ENCODE results near the gene LAMB2. TPM values are rescaled to one million over a fixed set of nuclear protein-coding genes. Genes with fewer than 3 reads are reported as not detected.

The LAMB2 gene
- total RNA-seq, 1 donor from 2014 or later, result 645 TPM

GRCh38 chr3:49161808-49162530 is 29.1 kb upstream of the LAMB2 start:
- no peak for DNase-seq (ENCODE audit: low read depth)

GRCh38 chr3:49161197-49161596 is 28.3 kb upstream of the LAMB2 start:
- no peak for DNase-seq (ENCODE audit: low read depth)

GRCh38 chr3:49158792-49159191 is 25.9 kb upstream of the LAMB2 start:
- DNase-seq (ENCODE audit: low read depth), result peak; percentile 81

- DNase-seq (ENCODE audit: low read depth), result no peak
These were observed 25.4 kb upstream of the LAMB2 start for GRCh38 chr3:49158103-49158709.

- no peak for DNase-seq (ENCODE audit: low read depth)
These were observed 24.4 kb upstream of the LAMB2 start for GRCh38 chr3:49157289-49157688.

- no peak for DNase-seq (ENCODE audit: low read depth)
These were observed 20.6 kb upstream of the LAMB2 start for GRCh38 chr3:49153349-49153912.

GRCh38 chr3:49151610-49152009 is 18.8 kb upstream of the LAMB2 start:
- no peak for DNase-seq (ENCODE audit: low read depth)

- no peak for DNase-seq (ENCODE audit: low read depth)
These were observed 15.3 kb upstream of the LAMB2 start for GRCh38 chr3:49148159-49148558.

GRCh38 chr3:49140080-49140479 is 7.2 kb upstream of the LAMB2 start:
- DNase-seq (ENCODE audit: low read depth), result no peak

GRCh38 chr3:49135499-49135898 is 2.6 kb upstream of the LAMB2 start:
- no peak for DNase-seq (ENCODE audit: low read depth)

GRCh38 chr3:49134471-49135265 is 1.8 kb upstream of the LAMB2 start:
- no peak for DNase-seq (ENCODE audit: low read depth)

- DNase-seq (ENCODE audit: low read depth), result peak; percentile 81
These were observed 539 bp upstream of the LAMB2 start for GRCh38 chr3:49133226-49133951.

- no peak for DNase-seq (ENCODE audit: low read depth)
These were observed 795 bp downstream of the LAMB2 start for GRCh38 chr3:49132073-49132436.

GRCh38 chr3:49131576-49131975 is 1.3 kb downstream of the LAMB2 start:
- no peak for DNase-seq (ENCODE audit: low read depth)

- DNase-seq (ENCODE audit: low read depth), result no peak
These were observed 1.8 kb downstream of the LAMB2 start for GRCh38 chr3:49131040-49131439.

- DNase-seq (ENCODE audit: low read depth), result no peak
These were observed 7.7 kb downstream of the LAMB2 start for GRCh38 chr3:49124991-49125670.

GRCh38 chr3:49124203-49124602 is 8.6 kb downstream of the LAMB2 start:
- DNase-seq (ENCODE audit: low read depth), result no peak

GRCh38 chr3:49123687-49124086 is 9.2 kb downstream of the LAMB2 start:
- no peak for DNase-seq (ENCODE audit: low read depth)

GRCh38 chr3:49122886-49123545 is 9.8 kb downstream of the LAMB2 start:
- no peak for DNase-seq (ENCODE audit: low read depth)

- no peak for DNase-seq (ENCODE audit: low read depth)
These were observed 10.4 kb downstream of the LAMB2 start for GRCh38 chr3:49122451-49122850.

GRCh38 chr3:49122022-49122421 is 10.8 kb downstream of the LAMB2 start:
- no peak for DNase-seq (ENCODE audit: low read depth)
